HUES64 (cell line): Measurements from ENCODE around the gene POM121C. TPM values are rescaled to one million over a fixed set of nuclear protein-coding genes. Genes with fewer than 3 reads are reported as not detected.
A peak's percentile ranks its signal among the peaks of the same experiment; 100 is the strongest.
"Not testable (repeated sequence)": the region's sequence is repeated elsewhere in the genome, so short reads cannot be mapped to it uniquely, and the experiment has no call there.

Experiments used
- H3K27ac ChIP-seq: 2 replicates; pipeline ENCODE4 v1.7.0; 2013; ENCODE audit warnings: low read depth, low read length, inconsistent platforms
- H3K27me3 ChIP-seq: 2 replicates; pipeline ENCODE4 v1.6.1; 2013; ENCODE audit warnings: mild to moderate bottlenecking, low read length; ENCODE audit not compliant: insufficient read depth
- H3K36me3 ChIP-seq: 2 replicates; pipeline ENCODE4 v1.6.1; 2013; ENCODE audit warnings: mild to moderate bottlenecking, low read length; ENCODE audit not compliant: insufficient read depth
- H3K4me1 ChIP-seq: 2 replicates; pipeline ENCODE4 v1.6.1; 2013; ENCODE audit warnings: mild to moderate bottlenecking, low read length, moderate library complexity; ENCODE audit not compliant: insufficient read depth
- H3K4me3 ChIP-seq: 2 replicates; pipeline ENCODE4 v1.5.1; 2013; ENCODE audit warnings: mild to moderate bottlenecking, low read length, moderate library complexity
- H3K9ac ChIP-seq: 2 replicates; pipeline ENCODE4 v1.6.1; 2013; ENCODE audit warnings: mild to moderate bottlenecking, low read depth, low read length
- H3K9me3 ChIP-seq: 2 replicates; pipeline ENCODE4 v1.6.1; 2013; ENCODE audit warnings: low read depth, low read length; ENCODE audit not compliant: insufficient read depth
- WGBS: fragments of 150-250, 120-280 bp; methylation state at CpG from one replicate; pipeline ENCODE4 v1.1.7; 2013; ENCODE audit warnings: missing lambda C conversion rate; 5-methylcytosine and 5-hydroxymethylcytosine counted together
- polyA plus RNA-seq, 2 experiments: library from polyadenylated mRNA; stranded (reverse); fragments of 50-300 nt; gene quantifications; one replicate each; pipeline ENCODE4 v1.2.3, GENCODE V29; 2013

Gene POM121C
- polyA plus RNA-seq (2013, experiment 1 of 2), result 29.1 TPM
- polyA plus RNA-seq (2013, experiment 2 of 2), result 31.0 TPM

DNA sequence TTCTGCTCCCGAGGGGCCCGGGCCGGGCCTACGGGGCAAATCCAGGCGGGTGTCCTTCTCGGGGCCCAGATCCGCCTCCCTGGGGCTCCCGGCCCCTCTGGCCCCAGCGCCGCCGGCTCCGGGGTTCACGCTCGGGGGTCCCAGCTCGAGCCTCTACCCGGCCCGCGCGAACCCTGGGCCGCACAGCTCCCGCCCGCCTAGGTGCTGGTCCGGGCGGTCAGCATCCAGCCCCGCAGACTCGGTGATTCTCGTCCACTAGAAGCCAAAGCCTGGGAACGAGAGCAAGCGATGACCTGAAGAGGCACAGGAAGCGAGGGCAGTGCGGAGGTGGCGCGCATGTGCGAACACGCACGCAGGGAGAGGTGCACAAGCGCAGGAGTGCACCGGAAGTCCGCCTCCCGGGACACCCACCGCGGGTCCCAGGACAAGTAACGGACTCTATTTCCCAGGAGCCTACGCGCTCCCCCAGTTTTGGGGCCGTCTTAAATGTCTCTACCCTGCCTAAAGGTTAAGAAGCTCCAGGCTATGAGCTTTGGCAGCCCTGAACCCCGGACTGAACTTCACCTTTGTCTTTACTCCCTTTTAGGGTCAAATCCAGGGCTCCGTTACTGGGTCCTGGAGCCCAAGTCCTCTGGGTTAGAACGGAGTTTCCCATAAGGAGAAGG is at the start of gene POM121C:
Gene POM121C (minus strand): TSS at position 321 of the 665 bp plus-strand sequence. CDS start 44,803 bp downstream, outside the sequence.
- not testable (repeated sequence) for H3K4me1 ChIP-seq, H3K27me3 ChIP-seq, H3K36me3 ChIP-seq, H3K9me3 ChIP-seq
- H3K27ac ChIP-seq, result peak within 1 kb of the TSS; percentile 80; the same call in 1 of the 2 replicates
- H3K9ac ChIP-seq, result peak within 1 kb of the TSS; percentile 76
- under 1% methylated on average over 49 of the region's 49 CpGs for WGBS
- peak within 1 kb of the TSS; percentile 68 for H3K4me3 ChIP-seq

GRCh38 chr7:75534727-75535307 is 48.7 kb upstream of the POM121C start:
- no peak overlapping the region for H3K9ac ChIP-seq
- peaks cover 57% of the 10 kb centered on the region for H3K36me3 ChIP-seq
- no peaks in the 10 kb centered on the region for H3K9me3 ChIP-seq
- WGBS, result 94% methylated on average over 8 of the region's 8 CpGs
- no peaks in the 10 kb centered on the region; the same call in 1 of the 2 replicates for H3K4me1 ChIP-seq
- H3K27ac ChIP-seq, result no peak overlapping the region
- no peak overlapping the region for H3K4me3 ChIP-seq
- no peaks in the 10 kb centered on the region for H3K27me3 ChIP-seq

- Histone ChIP-seq H3K27ac (no peak overlapping the region), H3K4me1 (no peaks in the 10 kb centered on the region; the same call in 1 of the 2 replicates), H3K27me3 (no peaks in the 10 kb centered on the region), H3K4me3 (no peak overlapping the region), H3K9me3 (no peaks in the 10 kb centered on the region), H3K9ac (no peak overlapping the region), H3K36me3 (peaks cover 48% of the 10 kb centered on the region)
- WGBS, result 92% methylated on average over 6 of the region's 6 CpGs
Measured at GRCh38 chr7:75533926-75534325, 47.8 kb upstream of the POM121C start.

DNA sequence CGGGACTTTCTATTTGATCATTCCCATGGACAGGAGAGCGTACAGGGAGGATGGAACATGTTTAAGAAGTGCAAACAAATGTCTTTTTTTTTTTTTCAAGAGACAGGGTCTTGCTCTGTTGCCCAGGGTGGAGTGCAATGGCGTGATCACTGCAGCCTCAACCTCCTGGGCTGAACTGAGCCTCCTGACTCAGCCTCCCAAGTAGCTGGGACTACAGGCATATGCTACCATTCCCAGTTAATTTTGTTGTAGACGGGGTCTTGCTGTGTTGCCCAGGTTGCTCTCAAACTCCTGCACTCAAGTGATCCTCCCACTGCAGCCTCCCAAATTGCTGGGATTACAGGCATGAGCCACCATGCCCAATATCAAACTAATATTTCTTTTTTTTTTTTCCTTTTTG is 46.5 kb upstream of the POM121C start:
- Histone ChIP-seq H3K27me3 (no peaks in the 10 kb centered on the region), H3K36me3 (peaks cover 37% of the 10 kb centered on the region), H3K9ac (no peak overlapping the region), H3K9me3 (no peaks in the 10 kb centered on the region), H3K4me3 (no peak overlapping the region), H3K27ac (no peak overlapping the region), H3K4me1 (no peaks in the 10 kb centered on the region; the same call in 1 of the 2 replicates)
- 95% methylated on average over 4 of the region's 4 CpGs for WGBS

GRCh38 chr7:75531359-75531821 is 45.3 kb upstream of the POM121C start:
- Histone ChIP-seq H3K36me3 (peaks cover 25% of the 10 kb centered on the region), H3K27ac (no peak overlapping the region), H3K9ac (no peak overlapping the region), H3K4me3 (no peak overlapping the region), H3K27me3 (no peaks in the 10 kb centered on the region), H3K9me3 (no peaks in the 10 kb centered on the region), H3K4me1 (peaks cover 3% of the 10 kb centered on the region; the same call in 1 of the 2 replicates)
- WGBS, result 46% methylated on average over 6 of the region's 6 CpGs

DNA sequence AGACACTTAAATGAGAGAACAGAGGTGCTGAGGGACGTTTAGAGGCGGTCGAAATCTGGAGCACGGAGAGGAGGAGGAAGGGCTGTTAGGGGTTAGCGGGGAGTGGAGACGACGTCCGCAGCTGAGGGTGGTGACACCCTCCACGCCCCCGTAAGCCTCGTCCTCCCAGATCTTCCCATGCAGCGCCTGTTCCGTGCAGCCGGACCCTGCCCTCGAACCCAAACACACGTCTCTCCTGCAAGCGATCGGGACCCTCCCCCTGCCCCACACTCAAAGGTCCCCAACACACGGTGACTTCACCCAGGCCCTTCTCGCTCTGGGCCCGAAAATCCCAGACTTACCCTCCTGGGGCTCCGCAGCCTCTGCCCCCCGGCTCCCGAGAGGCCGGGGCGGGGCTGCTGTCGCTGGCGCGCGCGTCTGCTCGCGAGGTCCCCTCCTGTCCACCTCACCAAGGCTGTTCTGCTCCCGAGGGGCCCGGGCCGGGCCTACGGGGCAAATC is 41.2 kb upstream of the POM121C start:
- not testable (repeated sequence) for H3K27me3 ChIP-seq, H3K27ac ChIP-seq, H3K4me1 ChIP-seq, H3K9me3 ChIP-seq
- under 1% methylated on average over 37 of the region's 37 CpGs for WGBS
- H3K36me3 ChIP-seq, result peaks cover 32% of the 10 kb centered on the region
- H3K4me3 ChIP-seq, result peak overlapping the region; percentile 83
- H3K9ac ChIP-seq, result peak overlapping the region; percentile 84

GRCh38 chr7:75521727-75522126 is 35.6 kb upstream of the POM121C start:
- not testable (repeated sequence) for H3K27me3 ChIP-seq, H3K4me3 ChIP-seq, H3K4me1 ChIP-seq, H3K9ac ChIP-seq, H3K27ac ChIP-seq
- H3K9me3 ChIP-seq, result peaks cover 16% of the 10 kb centered on the region; the same call in 1 of the 2 replicates
- peaks cover 42% of the 10 kb centered on the region for H3K36me3 ChIP-seq

DNA sequence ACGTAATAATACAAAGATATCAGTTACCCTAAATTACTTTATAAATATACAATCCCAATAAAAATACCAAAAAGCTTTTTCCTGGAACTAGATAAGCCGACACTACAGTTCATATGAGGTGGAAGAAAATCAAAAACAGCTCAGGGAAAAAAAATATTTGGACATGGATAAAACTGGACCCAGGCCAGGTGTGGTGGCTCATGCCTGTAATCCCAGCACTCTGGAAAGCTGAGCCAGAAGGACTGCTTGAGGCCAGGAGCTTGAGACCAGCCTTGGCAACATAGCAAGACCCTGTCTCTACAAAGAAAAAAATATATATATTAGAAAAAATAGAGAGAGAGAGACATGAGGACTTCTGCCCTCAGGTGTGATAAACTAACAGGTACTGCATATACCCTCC is 32.7 kb upstream of the POM121C start:
- Histone ChIP-seq H3K36me3 (peaks cover 36% of the 10 kb centered on the region), H3K9me3 (peaks cover 16% of the 10 kb centered on the region; the same call in 1 of the 2 replicates)
- not testable (repeated sequence) for H3K4me1 ChIP-seq, H3K9ac ChIP-seq, H3K4me3 ChIP-seq, H3K27ac ChIP-seq, H3K27me3 ChIP-seq
- WGBS, result 96% methylated on average over 1 of the region's 2 CpGs

DNA sequence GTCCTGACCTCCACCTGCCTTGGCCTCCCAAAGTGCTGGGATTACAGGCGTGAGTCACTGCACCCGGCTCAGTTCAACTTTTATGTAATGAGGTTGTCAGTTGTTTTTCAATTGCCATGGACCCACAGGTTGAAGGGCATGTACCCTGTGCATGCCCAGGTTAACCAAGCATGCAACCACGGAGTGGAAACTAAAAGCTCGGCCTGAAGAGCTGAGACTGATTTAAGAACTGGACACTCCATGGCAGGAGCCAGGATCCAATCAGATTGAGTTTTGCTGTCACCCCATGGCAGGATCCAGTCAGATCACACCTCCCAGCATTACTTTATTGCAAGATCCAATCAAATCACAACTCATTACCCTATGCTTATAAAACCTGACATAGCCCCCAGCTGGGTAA is 22.9 kb upstream of the POM121C start:
- H3K27ac ChIP-seq, H3K4me1 ChIP-seq, H3K4me3 ChIP-seq, H3K9me3 ChIP-seq, H3K9ac ChIP-seq, H3K27me3 ChIP-seq: not testable (repeated sequence)
- peaks cover 11% of the 10 kb centered on the region for H3K36me3 ChIP-seq
- no CpG with 5 or more reads among the region's 4 CpGs for WGBS

DNA sequence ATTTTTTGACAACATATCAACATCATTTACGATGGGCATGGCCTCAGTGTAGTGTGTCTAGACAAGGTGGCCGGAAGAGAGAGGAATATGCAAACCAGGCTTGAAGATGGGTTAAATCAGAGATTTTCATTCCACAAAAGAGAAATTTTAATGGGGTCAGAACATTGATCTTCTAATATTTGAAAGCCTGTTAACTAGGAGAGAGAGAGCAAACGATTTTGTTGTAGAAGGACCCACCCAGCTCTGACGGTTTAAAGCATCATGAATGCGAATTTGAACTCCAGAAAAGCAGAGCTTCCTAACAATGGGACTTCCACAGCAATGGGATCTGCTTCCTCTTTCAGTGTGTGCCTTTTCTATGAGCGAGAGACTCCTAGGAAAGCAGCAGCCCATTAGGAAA is 5.9 kb upstream of the POM121C start, which contains the start of gene SPDYE5:
Gene SPDYE5 (plus strand): TSS at position 301 of the 400 bp plus-strand sequence. CDS start 1,728 bp downstream, outside the sequence.
- H3K4me1 ChIP-seq, H3K9ac ChIP-seq, H3K9me3 ChIP-seq, H3K4me3 ChIP-seq, H3K36me3 ChIP-seq, H3K27me3 ChIP-seq, H3K27ac ChIP-seq: not testable (repeated sequence)
- 74% methylated on average over 3 of the region's 6 CpGs for WGBS

DNA sequence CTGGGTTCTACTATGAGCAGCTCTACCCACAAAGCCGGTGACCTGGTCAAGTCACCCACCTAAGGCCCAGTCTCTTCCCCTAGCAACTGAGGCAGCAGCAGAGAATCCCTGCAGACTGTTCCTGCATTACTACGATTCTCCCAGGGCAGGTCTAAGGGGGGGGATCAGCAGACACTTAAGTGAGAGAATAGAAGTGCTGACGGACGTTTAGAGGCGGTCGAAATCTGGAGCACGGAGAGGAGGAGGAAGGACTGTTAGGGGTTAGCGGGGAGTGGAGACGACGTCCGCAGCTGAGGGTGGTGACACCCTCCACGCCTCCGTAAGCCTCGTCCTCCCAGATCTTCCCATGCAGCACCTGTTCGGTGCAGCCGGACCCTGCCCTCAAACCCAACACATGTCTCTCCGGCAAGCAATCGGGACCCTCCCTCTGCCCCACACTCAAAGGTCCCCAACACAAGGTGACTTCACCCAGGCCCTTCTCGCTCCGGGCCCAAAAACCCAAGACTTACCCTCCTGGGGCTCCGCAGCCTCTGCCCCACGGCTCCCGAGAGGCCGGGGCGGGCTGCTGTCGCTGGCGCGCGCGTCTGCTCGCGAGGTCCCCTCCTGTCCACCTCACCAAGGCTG is 632 bp downstream of the POM121C start:
- not testable (repeated sequence) for H3K4me1 ChIP-seq, H3K36me3 ChIP-seq, H3K27ac ChIP-seq, H3K27me3 ChIP-seq, H3K9me3 ChIP-seq
- Histone ChIP-seq H3K4me3 (peak overlapping the region; percentile 68), H3K9ac (peak overlapping the region; percentile 76)
- 1% methylated on average over 27 of the region's 32 CpGs for WGBS
